SU-DHL-6 (cell line): Measurements from ENCODE around the gene ACOT2.

Experiments used
- CTCF ChIP-seq: fragments of 200-600 bp; sonication (generic); IDR thresholded peaks from one replicate; pipeline ENCODE4 v1.5.1; 2017; ENCODE audit warnings: antibody characterized with exemption, mild to moderate bottlenecking, low read length, moderate library complexity; ENCODE audit not compliant: insufficient read depth, poor library complexity, severe bottlenecking
- EZH2phosphoT487 ChIP-seq: fragments of 200-600 bp; sonication (generic), shearing (Covaris generic); conservative IDR thresholded peaks from 2 replicates; pipeline ENCODE4 v1.6.1; 2018; ENCODE audit warnings: mild to moderate bottlenecking, antibody characterized with exemption, low read length, moderate library complexity, mixed read lengths

DNA sequence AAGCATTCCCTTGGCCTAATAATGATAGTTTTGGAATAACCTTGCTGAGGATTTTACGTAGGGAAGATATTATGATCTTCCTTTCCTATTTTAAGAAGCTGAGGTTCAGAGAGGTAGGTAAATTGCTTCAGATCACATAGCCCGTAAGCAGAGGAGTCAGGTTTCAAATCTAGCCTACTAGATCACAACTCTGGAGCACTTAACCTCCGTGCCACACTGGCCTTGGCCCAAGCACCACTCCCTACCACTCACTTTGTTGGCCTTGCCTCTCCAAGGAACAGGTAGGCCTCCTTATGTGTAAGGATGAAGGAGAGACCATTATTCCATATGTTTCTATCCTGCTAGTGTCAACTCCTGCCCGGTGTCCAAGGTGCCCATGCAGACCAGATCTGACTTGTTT is 44.5 kb upstream of the ACOT2 start:
- TF ChIP-seq CTCF: no peak
- TF ChIP-seq EZH2phosphoT487: no peak
